MG63 (cell line): ENCODE measurements around the gene BEND4. TPM values are rescaled to one million over a fixed set of nuclear protein-coding genes. Genes with fewer than 3 reads are reported as not detected.

Experiments used
- total RNA-seq: library from RNA; depleted of rRNA; stranded (reverse); fragments of >200 nt; shearing (Covaris generic); gene quantifications from 2 replicates; pipeline ENCODE4 v1.2.3, GENCODE V29; 2014; ENCODE audit warnings: low replicate concordance; rRNA removed

Gene BEND4
- total RNA-seq, 1 experiment from 2014 or later, result 0.16 TPM

Other genes with a start within 250 kb of the BEND4 start
- gene TMEM33, start 217.2 kb downstream of the BEND4 start, total RNA-seq, result 28.1 and 37.9 TPM in 2 replicates
- 0.03 and 0.37 TPM in 2 replicates for gene DCAF4L1, start 170.9 kb downstream of the BEND4 start, total RNA-seq
- 16.3 and 32.2 TPM in 2 replicates for gene SLC30A9, start 162.1 kb downstream of the BEND4 start, total RNA-seq
- 0.47 and 1.6 TPM in 2 replicates for gene SHISA3, start 244.8 kb upstream of the BEND4 start, total RNA-seq